ENCODE data around the gene DAP.

DNA sequence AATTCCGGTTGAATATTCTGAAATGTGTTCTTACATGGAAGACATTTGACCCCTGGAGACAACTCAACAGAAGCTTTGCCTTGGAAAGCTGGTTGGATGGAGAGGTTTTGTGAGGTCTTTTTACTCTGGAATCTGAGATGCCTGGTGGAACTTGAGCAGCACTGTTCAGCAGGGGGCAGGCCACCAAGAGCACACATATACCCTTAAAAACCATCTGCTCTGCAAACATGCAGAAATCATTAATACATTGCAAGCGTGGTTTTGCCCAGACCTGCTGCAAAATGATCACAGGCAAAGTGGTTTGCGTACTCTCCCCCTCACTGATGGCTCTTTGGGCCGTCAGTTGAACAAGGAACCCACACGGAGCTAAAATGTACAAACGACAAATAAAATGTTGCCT lies 32.8 kb upstream of the DAP start:
- no peak for TF ChIP-seq GATA3 (IDR thresholded peaks at IDR 0.05; ENCODE audit: borderline replicate concordance)
- no peak for TF ChIP-seq FOSL2 (IDR thresholded peaks at IDR 0.05)
- TF ChIP-seq FOSL2 (CRISPR knock-in tag; IDR thresholded peaks at IDR 0.05), result no peak
- TF ChIP-seq POLR2A (IDR thresholded peaks at IDR 0.05; ENCODE audit: low read length), result no peak
- TF ChIP-seq, protein P1, sequence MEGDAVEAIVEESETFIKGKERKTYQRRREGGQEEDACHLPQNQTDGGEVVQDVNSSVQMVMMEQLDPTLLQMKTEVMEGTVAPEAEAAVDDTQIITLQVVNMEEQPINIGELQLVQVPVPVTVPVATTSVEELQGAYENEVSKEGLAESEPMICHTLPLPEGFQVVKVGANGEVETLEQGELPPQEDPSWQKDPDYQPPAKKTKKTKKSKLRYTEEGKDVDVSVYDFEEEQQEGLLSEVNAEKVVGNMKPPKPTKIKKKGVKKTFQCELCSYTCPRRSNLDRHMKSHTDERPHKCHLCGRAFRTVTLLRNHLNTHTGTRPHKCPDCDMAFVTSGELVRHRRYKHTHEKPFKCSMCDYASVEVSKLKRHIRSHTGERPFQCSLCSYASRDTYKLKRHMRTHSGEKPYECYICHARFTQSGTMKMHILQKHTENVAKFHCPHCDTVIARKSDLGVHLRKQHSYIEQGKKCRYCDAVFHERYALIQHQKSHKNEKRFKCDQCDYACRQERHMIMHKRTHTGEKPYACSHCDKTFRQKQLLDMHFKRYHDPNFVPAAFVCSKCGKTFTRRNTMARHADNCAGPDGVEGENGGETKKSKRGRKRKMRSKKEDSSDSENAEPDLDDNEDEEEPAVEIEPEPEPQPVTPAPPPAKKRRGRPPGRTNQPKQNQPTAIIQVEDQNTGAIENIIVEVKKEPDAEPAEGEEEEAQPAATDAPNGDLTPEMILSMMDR (IDR thresholded peaks at IDR 0.05), result no peak
- TF ChIP-seq CHD2 (IDR thresholded peaks at IDR 0.05; ENCODE audit: low read length, partially characterized antibody), result no peak
- no peak for TF ChIP-seq JUNB (IDR thresholded peaks at IDR 0.05)
- TF ChIP-seq TP53 (CRISPR knock-in tag; IDR thresholded peaks at IDR 0.05), result no peak
- TF ChIP-seq RAD21 (conservative IDR thresholded peaks at IDR 0.05 in 1 of 2, IDR thresholded peaks at IDR 0.05 in 1 of 2), result no peak
- TF ChIP-seq, protein P2, sequence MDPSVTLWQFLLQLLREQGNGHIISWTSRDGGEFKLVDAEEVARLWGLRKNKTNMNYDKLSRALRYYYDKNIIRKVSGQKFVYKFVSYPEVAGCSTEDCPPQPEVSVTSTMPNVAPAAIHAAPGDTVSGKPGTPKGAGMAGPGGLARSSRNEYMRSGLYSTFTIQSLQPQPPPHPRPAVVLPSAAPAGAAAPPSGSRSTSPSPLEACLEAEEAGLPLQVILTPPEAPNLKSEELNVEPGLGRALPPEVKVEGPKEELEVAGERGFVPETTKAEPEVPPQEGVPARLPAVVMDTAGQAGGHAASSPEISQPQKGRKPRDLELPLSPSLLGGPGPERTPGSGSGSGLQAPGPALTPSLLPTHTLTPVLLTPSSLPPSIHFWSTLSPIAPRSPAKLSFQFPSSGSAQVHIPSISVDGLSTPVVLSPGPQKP (IDR thresholded peaks at IDR 0.05; ENCODE audit: low read depth, low read length), result no peak
- TF ChIP-seq ZNF302 (CRISPR knock-in tag; IDR thresholded peaks at IDR 0.05), result no peak

Data from A549 (cell line).